ENCODE results near the gene RBM33.

The RBM33 gene

DNA sequence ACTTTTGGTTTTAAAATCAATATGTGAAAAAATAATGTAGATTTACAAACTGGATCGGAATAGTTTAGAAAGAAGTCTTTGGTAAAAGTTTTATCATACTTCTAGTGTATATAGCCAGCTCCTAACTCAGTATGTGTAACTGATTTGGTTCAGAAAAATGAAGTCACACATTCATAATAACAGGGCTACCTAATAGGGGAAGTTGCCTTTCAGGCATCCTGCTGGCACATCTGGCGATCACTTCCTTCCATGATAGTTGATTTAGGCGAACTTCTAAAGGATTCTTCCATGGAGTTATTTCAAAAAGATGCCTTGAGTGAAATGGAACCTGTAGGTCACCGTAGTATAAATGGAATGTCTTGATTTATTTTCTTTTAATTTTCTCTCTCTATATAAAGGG is 98.7 kb downstream of the RBM33 start:
- no peak overlapping the region for H3K9ac ChIP-seq (ENCODE audit: low read length)
- no peak overlapping the region for H3K27ac ChIP-seq (ENCODE audit: low read depth, low read length)
- no peaks in the 10 kb centered on the region for H3K9me3 ChIP-seq (ENCODE audit: low read length)
- no peaks in the 10 kb centered on the region for H3K27me3 ChIP-seq (ENCODE audit: control insufficient read depth in 1 of 2, insufficient read depth in 2 of 2, low read length in 2 of 2)
- H3K4me1 ChIP-seq (ENCODE audit: insufficient read depth, low read length) = peaks cover 1% of the 10 kb centered on the region
- H3K36me3 ChIP-seq (ENCODE audit: insufficient read depth, low read length) = peaks cover 59% of the 10 kb centered on the region
- H3K4me3 ChIP-seq (ENCODE audit: low read depth in 1 of 2, low read length in 2 of 2) = no peak overlapping the region

DNA sequence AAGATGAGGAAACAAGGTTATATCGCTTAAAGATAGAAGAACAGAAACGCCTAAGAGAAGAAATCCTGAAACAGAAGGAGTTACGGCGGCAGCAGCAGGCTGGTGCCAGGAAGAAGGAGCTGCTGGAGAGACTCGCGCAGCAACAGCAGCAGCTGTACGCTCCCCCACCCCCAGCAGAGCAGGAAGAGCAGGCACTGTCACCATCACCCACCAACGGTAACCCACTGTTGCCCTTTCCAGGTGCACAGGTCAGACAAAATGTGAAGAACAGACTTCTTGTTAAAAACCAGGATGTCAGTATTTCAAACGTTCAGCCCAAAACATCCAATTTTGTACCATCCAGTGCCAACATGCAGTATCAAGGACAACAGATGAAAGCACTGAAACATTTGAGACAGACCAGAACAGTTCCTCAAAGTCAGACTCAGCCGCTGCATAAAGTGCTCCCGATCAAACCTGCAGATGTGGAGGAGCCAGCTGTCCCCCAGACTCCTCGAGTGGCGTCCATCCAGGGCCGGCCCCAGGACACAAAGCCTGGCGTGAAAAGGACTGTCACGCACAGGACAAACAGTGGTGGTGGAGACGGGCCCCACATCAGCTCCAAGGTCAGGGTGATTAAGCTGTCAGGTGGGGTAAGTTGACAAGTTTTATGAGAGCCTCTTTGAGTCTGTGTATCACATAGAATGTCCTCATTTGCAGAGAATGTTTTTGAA is 100.7 kb downstream of the RBM33 start:
- Histone ChIP-seq H3K9ac (ENCODE audit: low read length) (no peak overlapping the region), H3K4me1 (ENCODE audit: insufficient read depth, low read length) (peaks cover 14% of the 10 kb centered on the region), H3K27ac (ENCODE audit: low read depth, low read length) (no peak overlapping the region), H3K4me3 (ENCODE audit: low read depth in 1 of 2, low read length in 2 of 2) (no peak overlapping the region), H3K36me3 (ENCODE audit: insufficient read depth, low read length) (peaks cover 50% of the 10 kb centered on the region), H3K27me3 (ENCODE audit: control insufficient read depth in 1 of 2, insufficient read depth in 2 of 2, low read length in 2 of 2) (no peaks in the 10 kb centered on the region), H3K9me3 (ENCODE audit: low read length) (no peaks in the 10 kb centered on the region)

- Histone ChIP-seq H3K9me3 (ENCODE audit: low read length) (no peaks in the 10 kb centered on the region), H3K9ac (ENCODE audit: low read length) (no peak overlapping the region), H3K4me1 (ENCODE audit: insufficient read depth, low read length) (peaks cover 20% of the 10 kb centered on the region), H3K27me3 (ENCODE audit: control insufficient read depth in 1 of 2, insufficient read depth in 2 of 2, low read length in 2 of 2) (no peaks in the 10 kb centered on the region), H3K36me3 (ENCODE audit: insufficient read depth, low read length) (peaks cover 43% of the 10 kb centered on the region), H3K27ac (ENCODE audit: low read depth, low read length) (no peak overlapping the region), H3K4me3 (ENCODE audit: low read depth in 1 of 2, low read length in 2 of 2) (no peak overlapping the region)
Measured at GRCh38 chr7:155745737-155746136, 101.3 kb downstream of the RBM33 start.

GRCh38 chr7:155746188-155746587 is 101.7 kb downstream of the RBM33 start:
- H3K36me3 ChIP-seq (ENCODE audit: insufficient read depth, low read length) = peaks cover 41% of the 10 kb centered on the region

DNA sequence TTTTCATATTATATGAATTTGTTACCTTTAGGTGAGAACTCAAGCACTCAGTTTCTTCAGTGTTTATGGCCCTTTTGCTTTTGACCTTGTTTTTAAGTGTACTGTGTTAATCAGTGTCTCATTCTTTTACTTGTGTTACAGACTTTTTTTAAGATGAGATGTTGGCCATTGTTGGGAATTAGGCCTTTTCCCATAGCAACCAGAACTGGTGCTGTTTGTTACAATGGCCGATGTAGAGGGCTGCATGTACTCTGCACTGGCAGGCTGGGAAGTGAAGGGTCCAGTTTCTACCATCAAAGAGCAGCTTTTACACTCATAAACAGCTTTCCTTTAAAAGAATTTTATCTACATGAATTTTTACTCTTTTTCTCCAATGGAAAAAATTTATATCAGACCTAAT is 102.7 kb downstream of the RBM33 start:
- no peak overlapping the region for H3K9ac ChIP-seq (ENCODE audit: low read length)
- H3K27ac ChIP-seq (ENCODE audit: low read depth, low read length) = no peak overlapping the region
- no peak overlapping the region for H3K4me3 ChIP-seq (ENCODE audit: low read depth in 1 of 2, low read length in 2 of 2)
- H3K9me3 ChIP-seq (ENCODE audit: low read length) = no peaks in the 10 kb centered on the region
- H3K4me1 ChIP-seq (ENCODE audit: insufficient read depth, low read length) = peaks cover 35% of the 10 kb centered on the region
- H3K27me3 ChIP-seq (ENCODE audit: control insufficient read depth in 1 of 2, insufficient read depth in 2 of 2, low read length in 2 of 2) = no peaks in the 10 kb centered on the region
- peaks cover 36% of the 10 kb centered on the region for H3K36me3 ChIP-seq (ENCODE audit: insufficient read depth, low read length)

More at GRCh38 chr7:155746188-155746587, 101.7 kb downstream of the RBM33 start:
- peaks cover 24% of the 10 kb centered on the region for H3K4me1 ChIP-seq (ENCODE audit: insufficient read depth, low read length)
- H3K9ac ChIP-seq (ENCODE audit: low read length) = no peak overlapping the region
- H3K27me3 ChIP-seq (ENCODE audit: control insufficient read depth in 1 of 2, insufficient read depth in 2 of 2, low read length in 2 of 2) = no peaks in the 10 kb centered on the region
- H3K9me3 ChIP-seq (ENCODE audit: low read length) = no peaks in the 10 kb centered on the region
- H3K4me3 ChIP-seq (ENCODE audit: low read depth in 1 of 2, low read length in 2 of 2) = no peak overlapping the region
- H3K27ac ChIP-seq (ENCODE audit: low read depth, low read length) = no peak overlapping the region

DNA sequence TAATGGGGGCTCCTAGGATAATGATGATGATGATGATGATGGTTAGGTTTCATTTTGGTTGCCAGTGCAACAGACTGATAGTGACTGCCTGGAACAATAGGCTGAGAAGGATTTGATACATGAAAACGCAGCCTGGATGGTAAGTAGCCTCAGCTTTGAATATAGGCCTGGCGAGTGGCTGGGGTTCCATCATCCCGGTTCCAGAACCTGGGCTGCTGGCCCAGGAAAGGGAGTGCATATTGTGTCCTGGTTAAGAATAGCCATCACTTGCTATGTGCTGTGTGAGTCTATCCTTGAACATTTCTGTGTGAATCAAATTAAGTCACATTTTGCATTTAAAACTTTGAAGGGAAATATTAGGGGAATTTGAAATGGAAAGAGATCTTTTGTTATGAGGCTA is 105.1 kb downstream of the RBM33 start:
- no peak overlapping the region for H3K4me3 ChIP-seq (ENCODE audit: low read depth in 1 of 2, low read length in 2 of 2)
- no peak overlapping the region for H3K9ac ChIP-seq (ENCODE audit: low read length)
- no peaks in the 10 kb centered on the region for H3K9me3 ChIP-seq (ENCODE audit: low read length)
- no peak overlapping the region for H3K27ac ChIP-seq (ENCODE audit: low read depth, low read length)
- peaks cover 58% of the 10 kb centered on the region for H3K4me1 ChIP-seq (ENCODE audit: insufficient read depth, low read length)
- H3K27me3 ChIP-seq (ENCODE audit: control insufficient read depth in 1 of 2, insufficient read depth in 2 of 2, low read length in 2 of 2) = no peaks in the 10 kb centered on the region
- peaks cover 26% of the 10 kb centered on the region for H3K36me3 ChIP-seq (ENCODE audit: insufficient read depth, low read length)

DNA sequence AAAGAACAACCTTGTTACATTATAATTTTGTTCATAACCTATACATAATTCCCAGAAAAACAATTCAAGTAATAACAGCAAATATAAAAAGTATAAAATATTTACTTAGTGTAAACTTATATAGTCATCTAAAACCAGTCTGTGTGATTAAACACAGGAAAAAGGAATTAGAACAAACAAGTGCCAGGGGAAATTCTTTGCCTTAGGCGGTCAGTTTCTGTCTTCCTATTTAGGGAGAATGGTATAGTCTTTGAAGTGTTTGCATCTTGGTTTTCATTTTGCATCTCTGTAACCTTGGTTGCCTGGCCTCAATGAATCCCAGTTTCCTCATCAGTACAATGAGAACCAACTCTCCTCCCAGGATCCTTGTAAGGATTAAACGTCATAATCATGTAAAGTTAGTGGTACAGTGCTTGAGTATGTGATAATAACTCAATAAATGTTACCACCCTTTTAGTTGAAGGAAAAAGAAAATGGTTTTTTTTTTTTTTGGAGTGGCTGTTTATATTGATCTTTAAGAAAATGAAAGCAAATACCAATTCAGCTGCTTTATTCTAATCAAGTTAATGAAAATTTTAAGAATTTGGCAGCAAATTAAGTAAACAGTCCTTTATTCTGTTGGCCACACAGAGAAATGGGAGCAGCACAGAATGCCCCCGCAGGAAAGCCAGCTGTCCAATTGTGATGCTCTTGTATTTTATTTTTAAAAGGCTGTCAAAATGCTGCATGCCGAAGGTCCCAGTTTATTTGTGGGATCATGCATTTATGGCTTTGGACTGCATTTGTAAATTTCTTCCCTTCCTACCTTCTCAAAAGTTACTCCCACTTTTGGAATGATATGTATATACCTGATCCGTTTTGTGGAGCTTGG is 106.0 kb downstream of the RBM33 start:
- Histone ChIP-seq H3K4me1 (ENCODE audit: insufficient read depth, low read length) (peaks cover 58% of the 10 kb centered on the region), H3K36me3 (ENCODE audit: insufficient read depth, low read length) (peaks cover 17% of the 10 kb centered on the region), H3K9ac (ENCODE audit: low read length) (no peak overlapping the region), H3K27me3 (ENCODE audit: control insufficient read depth in 1 of 2, insufficient read depth in 2 of 2, low read length in 2 of 2) (no peaks in the 10 kb centered on the region), H3K27ac (ENCODE audit: low read depth, low read length) (no peak overlapping the region), H3K4me3 (ENCODE audit: low read depth in 1 of 2, low read length in 2 of 2) (no peak overlapping the region), H3K9me3 (ENCODE audit: low read length) (no peaks in the 10 kb centered on the region)

- Histone ChIP-seq H3K9me3 (ENCODE audit: low read length) (no peaks in the 10 kb centered on the region), H3K27ac (ENCODE audit: low read depth, low read length) (no peak overlapping the region), H3K27me3 (ENCODE audit: control insufficient read depth in 1 of 2, insufficient read depth in 2 of 2, low read length in 2 of 2) (no peaks in the 10 kb centered on the region), H3K9ac (ENCODE audit: low read length) (no peak overlapping the region), H3K36me3 (ENCODE audit: insufficient read depth, low read length) (peaks cover 8% of the 10 kb centered on the region), H3K4me1 (ENCODE audit: insufficient read depth, low read length) (peaks cover 58% of the 10 kb centered on the region), H3K4me3 (ENCODE audit: low read depth in 1 of 2, low read length in 2 of 2) (no peak overlapping the region)
Measured at GRCh38 chr7:155751409-155751808, 106.9 kb downstream of the RBM33 start.

DNA sequence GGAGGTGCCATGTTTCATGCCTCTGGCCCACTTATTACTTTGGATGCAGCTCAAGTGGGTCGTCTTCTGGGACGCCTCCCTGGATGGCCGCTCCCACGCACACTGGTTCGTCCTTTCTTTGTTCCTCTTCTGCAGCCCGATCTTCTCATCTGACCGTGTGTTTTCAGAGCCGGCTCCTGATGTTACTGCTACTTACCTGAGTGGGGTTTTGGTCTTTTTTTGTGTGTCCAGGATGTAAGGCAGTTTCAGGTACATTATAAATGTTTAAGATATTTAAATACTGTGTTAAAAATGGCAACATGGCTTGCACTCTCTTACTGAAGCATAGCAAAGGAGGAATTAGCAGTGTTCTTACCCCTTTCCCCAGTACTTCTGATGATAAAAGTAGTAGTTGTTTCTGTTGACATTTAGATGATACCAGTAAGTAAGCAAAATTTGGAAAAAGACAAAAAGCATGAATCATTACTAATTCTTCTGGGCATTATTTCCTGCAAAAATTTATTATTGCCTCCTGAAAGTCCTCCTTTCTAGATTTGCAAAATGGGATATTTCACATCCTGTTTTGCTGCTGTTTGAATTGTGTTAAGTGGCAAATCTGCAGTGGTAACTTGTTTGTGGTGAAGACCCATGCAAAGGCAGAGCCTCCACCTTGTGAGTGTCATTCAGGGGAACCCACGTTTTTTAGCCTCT is 108.4 kb downstream of the RBM33 start:
- no peak overlapping the region for H3K4me3 ChIP-seq (ENCODE audit: low read depth in 1 of 2, low read length in 2 of 2)
- no peaks in the 10 kb centered on the region for H3K9me3 ChIP-seq (ENCODE audit: low read length)
- no peak overlapping the region for H3K27ac ChIP-seq (ENCODE audit: low read depth, low read length)

DNA sequence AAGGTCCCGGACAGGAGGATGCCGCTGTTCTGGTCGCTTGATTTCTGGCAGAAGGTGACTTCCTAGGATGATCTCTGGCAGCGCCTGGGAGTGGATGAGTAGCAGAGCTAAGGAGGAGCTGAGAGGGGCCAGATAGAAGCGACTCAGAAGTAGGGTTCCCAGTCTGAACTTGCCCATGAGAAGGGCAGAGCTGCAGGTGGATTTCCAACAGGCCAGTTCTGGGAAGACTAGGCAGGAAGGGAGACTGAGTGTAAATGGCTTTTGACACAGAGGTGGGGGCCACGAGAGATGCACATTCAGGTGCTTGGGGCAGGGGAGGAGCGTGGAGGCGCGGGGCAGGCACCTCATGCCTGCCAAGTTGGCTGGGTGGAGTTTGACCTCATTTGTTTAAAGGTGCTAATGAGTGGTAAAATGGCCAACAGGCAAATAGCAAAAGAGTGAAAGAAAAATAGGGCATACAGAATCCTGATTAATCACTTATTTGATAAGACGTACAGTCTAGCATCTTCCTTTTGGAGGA is 109.0 kb downstream of the RBM33 start:
- H3K27ac ChIP-seq (ENCODE audit: low read depth, low read length) = no peak overlapping the region
- H3K4me1 ChIP-seq (ENCODE audit: insufficient read depth, low read length) = peaks cover 53% of the 10 kb centered on the region
- no peaks in the 10 kb centered on the region for H3K27me3 ChIP-seq (ENCODE audit: control insufficient read depth in 1 of 2, insufficient read depth in 2 of 2, low read length in 2 of 2)
- H3K9ac ChIP-seq (ENCODE audit: low read length) = no peak overlapping the region
- H3K9me3 ChIP-seq (ENCODE audit: low read length) = no peaks in the 10 kb centered on the region
- peaks cover 12% of the 10 kb centered on the region for H3K36me3 ChIP-seq (ENCODE audit: insufficient read depth, low read length)
- H3K4me3 ChIP-seq (ENCODE audit: low read depth in 1 of 2, low read length in 2 of 2) = no peak overlapping the region

More for the DNA sequence above, 108.4 kb downstream of the RBM33 start:
- peaks cover 58% of the 10 kb centered on the region for H3K4me1 ChIP-seq (ENCODE audit: insufficient read depth, low read length)
- no peaks in the 10 kb centered on the region for H3K27me3 ChIP-seq (ENCODE audit: control insufficient read depth in 1 of 2, insufficient read depth in 2 of 2, low read length in 2 of 2)
- H3K9ac ChIP-seq (ENCODE audit: low read length) = no peak overlapping the region
- peaks cover 11% of the 10 kb centered on the region for H3K36me3 ChIP-seq (ENCODE audit: insufficient read depth, low read length)

- no peaks in the 10 kb centered on the region for H3K9me3 ChIP-seq (ENCODE audit: low read length)
- no peaks in the 10 kb centered on the region for H3K27me3 ChIP-seq (ENCODE audit: control insufficient read depth in 1 of 2, insufficient read depth in 2 of 2, low read length in 2 of 2)
- no peak overlapping the region for H3K9ac ChIP-seq (ENCODE audit: low read length)
- peaks cover 50% of the 10 kb centered on the region for H3K4me1 ChIP-seq (ENCODE audit: insufficient read depth, low read length)
- H3K4me3 ChIP-seq (ENCODE audit: low read depth in 1 of 2, low read length in 2 of 2) = no peak overlapping the region
- H3K36me3 ChIP-seq (ENCODE audit: insufficient read depth, low read length) = peaks cover 12% of the 10 kb centered on the region
- H3K27ac ChIP-seq (ENCODE audit: low read depth, low read length) = no peak overlapping the region
Measured at GRCh38 chr7:155754165-155754564, 109.7 kb downstream of the RBM33 start.

Measured in muscle layer of colon (tissue), 2 donors.